Kidney (tissue), 14 donors: ENCODE measurements around the gene KCTD5. TPM values are rescaled to one million over a fixed set of nuclear protein-coding genes. Genes with fewer than 3 reads are reported as not detected.
A peak's percentile ranks its signal among the peaks of the same experiment; 100 is the strongest.

Experiments used
- DNase-seq, 5 donors: peaks; one replicate each; pipeline ENCODE4 v3.0.0-alpha.2; 2013 to 2020
- FAIRE-seq: peaks from 2 replicates; lab custom pipeline; 2012; peaks lifted over from hg19 to GRCh38; lab: Jason Lieb, UNC
- H3K27ac ChIP-seq, 2 donors: one replicate each; pipeline ENCODE4 v1.7.0; 2013; ENCODE audit warnings: low read depth in 2 of 2, low read length in 2 of 2, inconsistent platforms in 1 of 2
- H3K27me3 ChIP-seq: one replicate; pipeline ENCODE4 v1.7.1; 2013; ENCODE audit warnings: low read length, inconsistent platforms; ENCODE audit not compliant: control insufficient read depth, insufficient read depth
- H3K36me3 ChIP-seq, 3 donors: one replicate each; pipeline versions ENCODE4 v1.7.0 to v1.7.1; 2013; ENCODE audit warnings: low read length in 3 of 3, control low read depth in 1 of 3, inconsistent platforms in 1 of 3; ENCODE audit not compliant: insufficient read depth in 3 of 3, control insufficient read depth in 2 of 3
- H3K4me1 ChIP-seq, 3 donors: one replicate each; pipeline versions ENCODE4 v1.7.0 to v1.7.1; 2013; ENCODE audit warnings: low read length in 3 of 3, inconsistent platforms in 1 of 3, low read depth in 1 of 3; ENCODE audit not compliant: control insufficient read depth in 2 of 3, insufficient read depth in 2 of 3
- H3K4me3 ChIP-seq, 3 donors: one replicate each; pipeline versions ENCODE4 v1.7.0 to v1.8.1; 2013; ENCODE audit warnings: low read length in 3 of 3, control low read depth in 1 of 3, inconsistent platforms in 1 of 3
- H3K9ac ChIP-seq, 3 donors: one replicate each; pipeline versions ENCODE4 v1.7.0 to v1.7.1; 2013; ENCODE audit warnings: low read length in 3 of 3, control low read depth in 1 of 3, inconsistent platforms in 1 of 3
- H3K9me3 ChIP-seq, 3 donors: one replicate each; pipeline versions ENCODE4 v1.7.0 to v1.7.1; 2013; ENCODE audit warnings: low read length in 3 of 3, control low read depth in 1 of 3, inconsistent platforms in 1 of 3; ENCODE audit not compliant: control insufficient read depth in 2 of 3, insufficient read depth in 1 of 3
- intact Hi-C: fragments of 100-400 bp; cut with DNase I; formaldehyde crosslinking; loops from one replicate; pipeline ENCODE4 v1.11.1; 2022
- polyA plus RNA-seq: library from polyadenylated mRNA; stranded (reverse); fragments of 350-450 nt; fragmentation: Illumina TruSeq; extraction: RNeasy Lipid Tissue Mini Kit (QIAGEN cat#74804); gene quantifications from one replicate; pipeline ENCODE4 v1.2.3, GENCODE V29; 2014; ENCODE audit warnings: low read depth, low replicate concordance; ENCODE audit not compliant: insufficient read depth
- total RNA-seq: library from RNA; stranded (reverse); fragmentation: NEBNext Ultra II Directional; extraction: Animal tissue kit (Norgen Biotek cat#: 25700); gene quantifications from one replicate; pipeline ENCODE4 v1.2.1, GENCODE V29; 2021
- TF ChIP-seq, protein P1 (sequence below): IDR thresholded peaks from 3 replicates; pipeline ENCODE4 v1.5.1; 2012; ENCODE audit warnings: mild to moderate bottlenecking, moderate library complexity, borderline replicate concordance; ENCODE audit not compliant: insufficient read depth; ENCODE audit errors: extremely low read depth
- donor health status: control.
- donor health status: control.
- donor health status: control.
- donor health status: control.
- donor health status: control.
- donor health status: DM: yes; HTN: yes; CAD: no.
- donor health status: Normal renal cell carcinoma (clear cell type).

The KCTD5 gene
- total and polyA plus RNA-seq, 2 donors from 2014 or later = 12.8 to 19.9 TPM

DNA sequence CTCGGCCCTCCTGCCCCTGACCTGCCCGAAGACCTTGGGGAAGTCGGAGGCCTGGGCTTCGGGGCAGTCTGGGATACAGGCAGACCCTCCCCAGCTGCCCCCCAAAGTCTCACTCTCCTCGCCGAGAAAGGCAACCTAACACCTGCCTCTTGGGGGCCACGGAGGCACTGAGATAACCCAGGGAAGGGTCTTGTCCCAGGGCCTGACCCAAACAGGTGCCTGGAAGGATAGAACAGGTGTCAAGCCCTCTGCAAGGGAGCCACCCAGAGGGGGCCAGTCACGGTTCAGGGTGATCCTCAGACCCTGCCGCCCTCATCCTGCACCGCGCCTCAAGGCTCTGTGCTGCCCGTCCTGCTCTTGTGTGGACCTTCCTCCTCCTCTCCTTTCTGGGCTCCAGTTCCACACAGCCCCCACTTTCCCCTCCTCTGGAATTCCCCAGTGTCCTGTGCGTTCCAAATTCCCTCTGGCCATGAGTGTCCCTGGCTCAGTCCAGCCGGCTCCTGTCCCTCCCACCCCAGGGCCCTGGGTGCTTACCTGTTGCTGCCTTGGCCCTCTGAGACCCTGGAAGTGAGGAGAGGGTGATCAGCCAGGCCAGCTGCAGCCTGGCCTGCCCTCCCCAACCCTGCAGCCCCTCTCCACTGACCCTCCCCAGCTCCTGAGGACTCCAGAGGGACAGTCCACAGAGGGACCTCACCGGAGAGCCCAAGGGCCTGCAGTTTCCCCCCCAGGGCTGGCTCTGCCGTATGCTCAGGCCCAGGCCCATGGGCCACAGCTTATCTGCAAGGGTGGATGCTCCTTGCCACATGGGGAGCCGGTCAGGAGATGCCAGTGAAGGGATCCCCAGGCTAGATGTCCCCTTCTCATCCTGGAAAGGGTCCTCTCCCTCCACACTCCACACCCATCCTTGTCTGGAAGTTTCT lies 33.9 kb downstream of the KCTD5 start:
- DNase-seq (peak in 1 of 5 donors; percentile 65), FAIRE-seq (no peak)
- H3K9me3 ChIP-seq = no peaks in the 10 kb centered on the region
- H3K4me1 ChIP-seq = peaks cover 0 to 2% (median 0%) of the 10 kb centered on the region in 3 donors
- no peaks in the 10 kb centered on the region for H3K36me3 ChIP-seq
- H3K4me3 ChIP-seq = no peak overlapping the region
- intact Hi-C loops = no loop called here
- no peak overlapping the region for H3K9ac ChIP-seq
- H3K27me3 ChIP-seq = no peaks in the 10 kb centered on the region
- no peak overlapping the region for H3K27ac ChIP-seq
- TF ChIP-seq, protein P1, sequence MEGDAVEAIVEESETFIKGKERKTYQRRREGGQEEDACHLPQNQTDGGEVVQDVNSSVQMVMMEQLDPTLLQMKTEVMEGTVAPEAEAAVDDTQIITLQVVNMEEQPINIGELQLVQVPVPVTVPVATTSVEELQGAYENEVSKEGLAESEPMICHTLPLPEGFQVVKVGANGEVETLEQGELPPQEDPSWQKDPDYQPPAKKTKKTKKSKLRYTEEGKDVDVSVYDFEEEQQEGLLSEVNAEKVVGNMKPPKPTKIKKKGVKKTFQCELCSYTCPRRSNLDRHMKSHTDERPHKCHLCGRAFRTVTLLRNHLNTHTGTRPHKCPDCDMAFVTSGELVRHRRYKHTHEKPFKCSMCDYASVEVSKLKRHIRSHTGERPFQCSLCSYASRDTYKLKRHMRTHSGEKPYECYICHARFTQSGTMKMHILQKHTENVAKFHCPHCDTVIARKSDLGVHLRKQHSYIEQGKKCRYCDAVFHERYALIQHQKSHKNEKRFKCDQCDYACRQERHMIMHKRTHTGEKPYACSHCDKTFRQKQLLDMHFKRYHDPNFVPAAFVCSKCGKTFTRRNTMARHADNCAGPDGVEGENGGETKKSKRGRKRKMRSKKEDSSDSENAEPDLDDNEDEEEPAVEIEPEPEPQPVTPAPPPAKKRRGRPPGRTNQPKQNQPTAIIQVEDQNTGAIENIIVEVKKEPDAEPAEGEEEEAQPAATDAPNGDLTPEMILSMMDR = no peak

DNA sequence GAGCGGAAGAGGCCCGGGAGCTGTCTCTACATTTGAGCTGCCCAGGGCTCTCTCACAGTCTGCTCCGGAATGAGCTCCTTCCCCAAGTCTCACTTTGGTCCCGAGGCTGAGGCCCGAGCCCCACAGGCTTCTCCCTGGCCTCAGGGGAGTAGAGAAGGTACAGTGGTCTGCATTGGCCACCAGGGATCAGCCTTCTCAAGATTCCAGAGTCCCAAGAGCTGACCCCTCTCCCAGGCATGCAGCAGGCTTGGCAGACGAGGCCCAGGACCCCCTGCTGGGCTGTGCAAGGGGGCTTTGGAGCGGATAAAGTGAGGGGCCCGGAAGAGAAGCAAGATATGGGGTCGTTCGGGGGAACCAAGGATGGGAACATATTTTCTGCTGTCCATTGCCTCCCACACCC lies 34.6 kb downstream of the KCTD5 start:
- DNase-seq = no peak
- H3K36me3 ChIP-seq = no peaks in the 10 kb centered on the region
- H3K9me3 ChIP-seq = no peaks in the 10 kb centered on the region
- no peak overlapping the region for H3K9ac ChIP-seq
- H3K4me1 ChIP-seq = peaks cover 0 to 4% (median 0%) of the 10 kb centered on the region in 3 donors
- intact Hi-C loops = no loop called here
- TF ChIP-seq, protein P1 = no peak
- no peak overlapping the region for H3K27ac ChIP-seq
- no peak overlapping the region for H3K4me3 ChIP-seq
- no peak for FAIRE-seq
- H3K27me3 ChIP-seq = no peaks in the 10 kb centered on the region

DNA sequence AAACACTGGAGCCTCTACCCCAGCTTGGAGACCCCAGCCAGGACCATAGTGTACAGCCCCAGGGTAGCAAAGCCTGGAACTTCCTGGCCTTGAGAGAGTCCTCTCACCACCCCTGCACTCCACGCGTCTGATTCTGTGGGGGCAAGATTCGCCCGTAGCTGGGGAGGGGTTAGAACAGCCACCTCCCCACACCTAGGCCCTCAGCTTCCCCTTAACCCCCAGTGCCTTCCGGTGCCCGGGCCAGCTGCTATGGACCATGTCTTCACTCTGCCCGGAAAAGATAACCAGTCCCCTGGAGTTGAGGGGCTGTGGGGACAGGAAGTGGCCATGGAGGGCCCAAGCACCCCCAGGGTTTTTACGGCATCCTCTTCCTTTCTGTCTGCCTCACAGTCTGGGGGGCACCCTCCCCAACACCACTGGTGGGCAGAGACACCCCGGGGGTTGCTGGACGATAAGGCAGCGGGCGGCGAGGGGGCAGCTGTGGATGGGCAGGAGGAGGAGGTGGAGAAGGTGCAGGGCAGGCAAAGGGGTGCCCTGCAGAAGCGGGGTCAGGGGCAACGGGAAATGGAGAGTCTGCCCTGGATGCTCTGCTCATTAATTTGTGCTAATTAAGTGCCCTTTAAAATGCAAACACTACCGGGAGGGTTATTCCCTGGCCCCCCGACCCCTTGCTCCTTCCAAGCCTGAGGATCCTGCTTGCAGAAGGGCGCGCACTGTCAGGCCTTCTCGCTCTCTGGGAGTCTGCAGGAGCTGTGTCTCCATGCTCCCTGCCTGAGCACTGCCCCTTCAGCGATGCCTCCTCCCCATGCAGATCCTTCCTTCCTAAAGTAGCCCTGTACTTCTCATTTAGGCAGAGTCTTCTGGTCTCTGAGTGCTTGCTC lies 35.3 kb downstream of the KCTD5 start:
- H3K9me3 ChIP-seq = no peaks in the 10 kb centered on the region
- DNase-seq = peak in 1 of 5 donors; percentile 60
- H3K9ac ChIP-seq = no peak overlapping the region
- H3K27me3 ChIP-seq = no peaks in the 10 kb centered on the region
- FAIRE-seq = no peak
- no peaks in the 10 kb centered on the region for H3K36me3 ChIP-seq
- TF ChIP-seq, protein P1 = no peak
- no peak overlapping the region for H3K4me3 ChIP-seq
- intact Hi-C loops = no loop called here
- H3K27ac ChIP-seq = no peak overlapping the region
- H3K4me1 ChIP-seq = peaks cover 0 to 4% (median 0%) of the 10 kb centered on the region in 3 donors
